CD4-positive, alpha-beta T cell treated with Interleukin-21 for 1 hour (primary cell): Measurements from ENCODE around the gene CACNA1F.
A peak's percentile ranks its signal among the peaks of the same experiment; 100 is the strongest.

Experiments used
- DNase-seq: peaks from one replicate; pipeline ENCODE4 v3.0.0-alpha.2; 2020

The CACNA1F gene

GRCh38 chrX:49233176-49233575 is at the start of gene CACNA1F:
Gene CACNA1F, minus strand, starts transcription at chrX:49233340. Its CDS starts 31 bp downstream, at chrX:49233309.
- DNase-seq = no peak

- no peak for DNase-seq
Observed at GRCh38 chrX:49282647-49283011, 49.5 kb upstream of the CACNA1F start.

DNA sequence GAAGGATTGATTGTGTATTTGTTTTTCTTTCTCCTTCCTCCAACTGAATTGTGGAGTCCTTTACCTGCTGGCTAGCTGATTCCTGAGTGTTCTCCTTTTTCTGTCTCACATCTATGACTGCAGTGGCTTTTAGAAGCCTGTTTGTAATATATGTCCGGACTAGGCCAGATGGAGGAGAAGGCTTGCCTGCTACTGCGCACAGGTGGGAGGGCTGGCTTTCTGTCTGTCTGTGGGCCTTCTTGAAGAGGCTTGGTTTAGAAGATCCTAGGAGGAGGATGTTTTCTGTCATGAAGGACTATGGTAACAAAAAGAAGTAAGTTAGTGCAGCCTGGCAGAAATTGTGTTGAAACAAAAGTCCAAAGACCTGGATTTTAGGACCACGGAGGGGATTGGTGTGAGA is 44.9 kb upstream of the CACNA1F start:
- no peak for DNase-seq

DNA sequence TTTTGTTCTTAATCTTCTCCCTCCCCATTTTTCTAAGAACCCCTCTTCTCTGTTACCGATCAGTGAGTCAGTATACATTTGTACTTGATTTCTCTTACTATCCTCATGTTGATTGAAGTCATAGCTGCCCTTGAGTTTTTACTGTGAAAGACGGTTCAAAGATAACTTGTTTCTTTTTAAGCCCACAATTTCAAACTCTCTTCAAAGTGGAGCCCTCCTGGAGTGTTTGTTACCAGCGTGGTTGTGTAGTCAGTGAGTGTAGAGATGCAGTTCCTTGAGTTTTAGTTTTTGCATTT is 44.3 kb upstream of the CACNA1F start:
- DNase-seq = no peak

- no peak for DNase-seq
Observed at GRCh38 chrX:49276671-49277534, 43.8 kb upstream of the CACNA1F start.

DNA sequence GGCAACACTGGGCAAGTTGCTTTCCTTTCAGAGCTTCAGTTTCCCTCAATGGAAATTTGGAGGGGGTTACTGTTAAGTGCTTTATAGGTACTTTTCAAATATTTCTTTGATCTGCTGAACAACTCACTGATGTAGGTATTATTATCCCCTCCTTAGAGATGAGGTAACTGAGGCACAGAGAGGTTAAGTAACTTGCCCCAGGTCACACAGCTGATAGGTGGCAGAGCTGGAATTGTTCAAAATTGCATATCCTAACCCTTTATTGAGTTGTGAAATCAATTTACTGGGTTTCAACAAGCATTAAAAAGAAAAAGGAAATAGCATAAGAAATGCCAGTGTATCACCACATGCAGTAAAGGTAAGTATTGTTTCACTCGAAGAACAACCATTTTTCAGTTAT is 43.1 kb upstream of the CACNA1F start:
- DNase-seq = no peak

DNA sequence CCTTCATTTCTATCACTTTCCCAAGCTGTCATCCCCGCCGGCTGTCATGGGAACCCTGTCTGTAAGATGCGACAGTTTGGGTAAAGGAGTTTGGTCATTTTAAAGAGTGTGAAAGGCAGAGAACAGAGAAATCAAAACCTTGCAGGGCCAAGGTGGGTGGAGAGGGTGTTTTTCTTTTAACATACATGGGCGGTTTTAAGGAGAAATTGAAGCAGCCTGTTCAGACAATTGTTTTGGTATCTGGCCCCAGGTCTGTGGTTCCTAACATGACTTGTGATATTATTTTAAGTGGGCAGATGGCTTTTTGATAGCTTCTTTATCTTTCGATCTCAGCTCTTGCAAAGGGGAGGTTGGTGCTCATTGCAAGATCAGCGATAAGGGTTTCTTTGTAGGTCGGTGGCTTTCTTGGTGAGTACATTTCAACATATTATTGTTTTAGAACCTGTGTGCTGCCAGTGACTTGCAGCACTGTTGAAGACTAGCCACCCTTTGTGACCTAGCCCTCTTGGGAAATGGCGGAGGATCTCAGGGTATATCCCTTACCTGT is 40.1 kb upstream of the CACNA1F start:
- peak; percentile 75 for DNase-seq

DNA sequence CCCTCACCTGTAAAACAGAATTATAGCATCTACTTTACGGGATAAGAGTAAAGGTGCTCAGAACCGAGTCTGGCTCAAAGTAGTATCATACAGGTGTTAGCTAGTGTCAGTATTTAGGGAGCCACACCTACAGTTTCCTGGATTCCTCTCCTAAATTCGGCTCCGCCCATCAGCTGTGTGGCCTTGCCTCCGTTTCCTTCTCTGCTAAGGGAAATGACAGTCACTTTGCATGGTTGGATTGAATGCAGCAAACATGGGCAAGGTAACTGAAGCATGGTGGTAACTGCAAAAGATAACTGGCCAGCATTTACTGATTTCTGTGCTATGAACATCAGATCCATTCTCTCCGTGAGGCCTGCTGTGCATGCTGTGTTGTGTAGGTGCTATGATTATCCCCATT is 39.3 kb upstream of the CACNA1F start:
- DNase-seq = peak; percentile 39

DNA sequence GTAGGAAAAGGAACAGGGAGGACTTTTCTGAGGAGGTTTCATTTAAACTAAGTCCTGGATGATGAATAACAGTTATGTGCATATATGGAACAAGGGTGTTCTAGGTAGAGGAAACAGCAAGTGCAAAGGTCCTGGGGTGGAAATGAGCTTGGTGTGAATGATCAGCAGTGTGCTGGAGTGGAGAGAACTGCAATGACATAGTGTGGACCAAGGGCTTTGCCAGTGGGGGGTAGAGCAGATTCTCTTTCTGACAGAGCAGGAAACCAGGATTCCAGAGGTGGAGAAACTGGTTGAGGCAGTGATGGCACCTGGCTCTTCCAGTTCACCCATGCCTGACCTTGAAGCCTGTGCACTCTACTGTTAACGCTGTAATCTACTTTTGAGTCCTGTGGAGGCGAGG is 38.2 kb upstream of the CACNA1F start:
- no peak for DNase-seq

DNA sequence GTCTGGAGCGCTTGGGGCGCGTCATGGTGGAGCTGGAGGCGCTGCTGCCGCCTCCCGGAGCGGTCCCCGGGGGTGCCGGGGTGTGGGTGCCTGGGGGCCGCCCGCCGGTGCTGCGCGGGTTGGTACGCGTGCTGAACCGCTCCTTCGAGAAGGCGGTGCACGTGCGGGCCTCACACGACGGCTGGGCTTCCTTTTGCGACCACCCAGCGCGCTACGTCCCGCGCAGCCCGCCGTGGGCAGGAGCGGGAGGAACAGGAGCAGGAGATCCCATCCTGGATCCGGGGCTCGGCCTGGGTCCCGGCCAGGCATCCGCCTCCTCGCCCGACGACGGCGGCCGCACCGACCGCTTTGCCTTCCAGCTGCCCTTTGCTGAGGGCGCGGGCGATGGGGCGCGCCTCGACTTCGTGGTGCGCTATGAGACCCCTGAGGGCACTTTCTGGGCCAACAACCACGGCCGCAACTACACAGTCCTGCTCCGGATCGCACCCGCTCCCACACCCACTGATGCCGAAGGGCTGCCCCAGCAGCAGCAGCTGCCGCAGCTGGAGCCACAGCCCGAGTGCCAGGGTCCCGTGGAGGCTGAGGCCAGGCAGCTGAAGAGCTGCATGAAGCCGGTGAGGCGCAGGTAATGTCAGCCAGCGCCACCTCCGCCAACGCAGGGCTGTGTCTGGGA is 37.2 kb upstream of the CACNA1F start:
- no peak for DNase-seq

DNA sequence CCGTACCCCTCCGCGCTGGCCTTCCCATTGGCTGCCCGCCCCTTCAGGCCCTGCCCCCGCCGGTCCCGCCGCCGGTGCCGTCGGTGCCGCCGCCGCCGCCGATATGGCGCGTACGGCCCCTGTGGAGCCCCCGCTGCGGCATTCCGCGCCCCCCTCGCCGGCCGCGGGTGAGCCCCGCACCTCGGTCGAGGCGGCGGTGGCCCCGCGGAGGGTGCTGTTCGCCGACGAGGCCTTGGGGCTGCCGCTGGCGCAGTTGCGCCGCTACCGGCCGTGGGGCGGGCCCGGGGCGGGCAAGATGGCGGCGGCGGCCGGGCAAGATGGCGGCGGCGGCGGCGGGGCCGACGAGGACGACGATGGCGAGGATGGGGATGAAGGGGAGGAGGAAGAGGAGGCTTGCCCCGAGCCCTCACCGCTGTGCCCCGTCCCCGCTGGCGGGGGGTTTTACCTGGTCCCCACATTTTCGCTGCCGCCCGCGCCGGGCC is 36.7 kb upstream of the CACNA1F start, which contains the start of gene PPP1R3F:
TSS of gene PPP1R3F (plus strand) at position 27 of the 482 bp plus-strand sequence. CDS start at position 104, 77 bp downstream.
- no peak for DNase-seq

DNA sequence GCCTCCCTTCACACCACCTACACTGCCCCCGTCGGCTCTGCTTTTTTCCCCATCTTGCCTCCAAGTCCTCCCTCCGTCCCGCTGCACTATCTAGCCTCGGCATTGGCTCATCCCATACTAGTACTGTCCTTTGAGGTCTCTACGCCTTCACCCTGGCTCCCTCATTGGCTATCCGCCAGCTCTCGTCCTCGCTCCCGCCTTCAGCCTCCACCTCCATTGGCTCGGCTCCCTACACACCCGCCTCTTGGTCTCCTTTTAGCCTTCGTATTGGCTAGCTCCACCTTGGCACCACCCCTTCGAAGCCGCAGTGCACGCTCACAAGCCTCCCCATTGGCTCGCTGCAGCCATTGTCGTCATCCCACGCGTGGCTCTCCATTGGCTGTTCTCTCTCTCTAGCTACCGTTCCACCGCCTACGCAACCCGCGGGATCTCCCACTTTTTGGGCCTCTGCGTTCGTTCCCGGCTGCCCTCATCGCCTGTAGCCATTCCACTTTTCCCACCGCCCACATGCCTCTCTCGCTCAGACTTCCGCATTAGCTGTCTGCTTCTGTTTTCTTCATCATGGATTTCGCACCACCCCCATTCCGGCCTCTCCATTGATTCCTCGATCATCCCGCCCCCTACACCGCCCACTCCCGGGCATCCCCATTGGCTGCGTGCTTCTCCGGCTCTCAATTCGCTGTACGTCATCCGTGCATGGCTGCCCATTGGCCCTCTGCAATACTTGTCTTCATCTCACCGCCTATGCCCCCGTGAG is 36.0 kb upstream of the CACNA1F start:
- peak; percentile 97 for DNase-seq

DNA sequence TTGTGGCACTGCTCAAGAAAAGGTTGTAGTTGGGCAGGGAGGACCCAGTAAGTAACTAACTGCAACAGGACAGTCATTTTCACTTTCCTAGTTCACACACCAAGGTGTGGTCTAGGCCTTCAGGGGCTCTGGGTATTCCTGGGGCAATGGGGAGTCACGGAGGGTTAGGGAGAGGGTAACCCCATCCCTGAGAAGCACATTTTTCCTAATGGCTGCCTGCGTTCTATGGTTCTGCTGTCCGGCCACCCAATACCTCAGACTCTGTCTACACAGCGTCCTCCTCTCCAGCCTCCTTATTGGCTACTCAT is 35.5 kb upstream of the CACNA1F start:
- no peak for DNase-seq

GRCh38 chrX:49266523-49267445 is 33.6 kb upstream of the CACNA1F start:
- no peak for DNase-seq

- DNase-seq = no peak
Observed at GRCh38 chrX:49264460-49264859, 31.3 kb upstream of the CACNA1F start, which contains the start of gene FOXP3. Gene FOXP3, minus strand, starts transcription at chrX:49264710. Its CDS starts 6,205 bp downstream, at chrX:49258505.

- no peak for DNase-seq
Observed at GRCh38 chrX:49263631-49264030, 30.5 kb upstream of the CACNA1F start.

DNA sequence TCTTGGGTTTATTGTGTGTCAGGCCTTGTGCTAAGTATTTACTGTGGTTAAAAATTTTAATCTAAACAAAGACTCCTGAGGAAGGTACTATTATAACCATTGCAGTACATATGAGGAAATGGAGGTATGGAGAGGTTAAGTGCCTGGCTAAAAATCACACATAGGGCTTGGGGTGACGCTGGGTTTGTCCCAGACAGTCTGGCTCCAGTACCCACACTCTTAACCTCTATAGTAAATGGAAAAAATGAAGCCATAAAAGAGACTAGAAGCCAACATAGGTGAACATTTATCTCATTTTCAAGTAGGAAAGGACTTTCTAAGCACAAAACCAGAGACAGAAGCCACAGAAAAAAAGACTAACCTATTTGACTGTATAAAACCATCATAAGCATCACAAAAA is 29.5 kb upstream of the CACNA1F start:
- DNase-seq = no peak

- no peak for DNase-seq
Observed at GRCh38 chrX:49260221-49260985, 27.3 kb upstream of the CACNA1F start.

DNA sequence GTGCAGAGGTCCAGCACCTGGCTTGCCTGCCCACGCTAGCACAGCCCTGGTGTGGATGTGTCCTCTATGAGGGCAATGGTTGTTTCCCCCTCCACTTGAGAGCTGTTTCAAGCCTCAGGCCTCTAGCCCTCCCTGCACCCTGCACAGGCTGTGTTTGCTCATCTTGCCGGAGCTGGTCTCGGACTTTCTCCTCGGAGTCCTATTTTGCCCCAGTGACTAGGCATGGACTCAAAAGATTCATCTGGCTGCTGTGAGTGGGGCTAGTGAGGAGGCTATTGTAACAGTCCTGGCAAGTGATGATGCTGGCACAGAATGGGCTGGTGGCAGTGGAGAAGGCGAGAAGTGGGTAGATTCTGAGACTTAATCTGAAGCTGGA is 25.6 kb upstream of the CACNA1F start:
- no peak for DNase-seq

DNA sequence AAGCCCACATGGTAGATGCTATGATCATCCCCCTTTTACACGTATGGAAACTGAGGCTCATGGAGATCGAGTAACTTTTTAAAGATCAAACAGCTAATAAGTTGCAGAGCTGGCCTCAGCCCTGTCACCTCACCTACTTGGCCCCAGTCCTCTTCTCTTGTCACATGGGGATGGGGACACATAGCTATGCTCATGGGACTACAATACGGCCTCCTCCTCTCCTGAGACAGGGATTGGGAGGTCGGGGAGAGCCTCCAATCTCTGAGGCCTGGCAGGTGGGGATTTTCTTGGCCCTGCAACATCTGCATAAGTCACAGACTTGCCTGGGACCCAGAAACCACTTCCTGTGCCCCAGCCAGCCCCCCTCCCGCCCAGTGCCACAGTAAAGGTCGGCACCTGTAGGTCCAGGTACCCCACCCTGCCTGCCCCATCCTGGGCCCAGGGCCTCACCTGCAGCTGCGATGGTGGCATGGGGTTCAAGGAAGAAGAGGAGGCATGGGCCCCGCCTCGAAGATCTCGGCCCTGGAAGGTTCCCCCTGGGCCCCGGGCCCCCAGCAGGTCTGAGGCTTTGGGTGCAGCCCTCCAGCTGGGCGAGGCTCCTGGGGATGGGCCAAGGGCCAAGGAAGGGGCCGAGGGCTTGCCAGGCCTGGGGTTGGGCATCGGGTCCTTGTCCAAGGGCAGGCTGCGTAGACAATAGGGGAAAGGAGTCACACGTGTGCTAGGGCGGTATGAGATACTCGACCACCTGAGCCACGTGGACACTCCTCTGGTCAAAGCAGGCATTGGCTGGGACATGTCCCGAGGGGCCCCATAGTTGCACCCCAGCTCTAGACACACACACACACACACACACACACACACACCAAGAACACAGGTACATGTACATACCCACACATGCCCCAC is 25.0 kb upstream of the CACNA1F start:
- DNase-seq = peak; percentile 29
